ENCODE measurements around the gene GAS6.

- no peak for TF ChIP-seq EZH2 (IDR thresholded peaks at IDR 0.05)
- TF ChIP-seq, protein P1, sequence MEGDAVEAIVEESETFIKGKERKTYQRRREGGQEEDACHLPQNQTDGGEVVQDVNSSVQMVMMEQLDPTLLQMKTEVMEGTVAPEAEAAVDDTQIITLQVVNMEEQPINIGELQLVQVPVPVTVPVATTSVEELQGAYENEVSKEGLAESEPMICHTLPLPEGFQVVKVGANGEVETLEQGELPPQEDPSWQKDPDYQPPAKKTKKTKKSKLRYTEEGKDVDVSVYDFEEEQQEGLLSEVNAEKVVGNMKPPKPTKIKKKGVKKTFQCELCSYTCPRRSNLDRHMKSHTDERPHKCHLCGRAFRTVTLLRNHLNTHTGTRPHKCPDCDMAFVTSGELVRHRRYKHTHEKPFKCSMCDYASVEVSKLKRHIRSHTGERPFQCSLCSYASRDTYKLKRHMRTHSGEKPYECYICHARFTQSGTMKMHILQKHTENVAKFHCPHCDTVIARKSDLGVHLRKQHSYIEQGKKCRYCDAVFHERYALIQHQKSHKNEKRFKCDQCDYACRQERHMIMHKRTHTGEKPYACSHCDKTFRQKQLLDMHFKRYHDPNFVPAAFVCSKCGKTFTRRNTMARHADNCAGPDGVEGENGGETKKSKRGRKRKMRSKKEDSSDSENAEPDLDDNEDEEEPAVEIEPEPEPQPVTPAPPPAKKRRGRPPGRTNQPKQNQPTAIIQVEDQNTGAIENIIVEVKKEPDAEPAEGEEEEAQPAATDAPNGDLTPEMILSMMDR (IDR thresholded peaks at IDR 0.05 in 2 of 3, conservative IDR thresholded peaks at IDR 0.05 in 1 of 3; ENCODE audit: borderline replicate concordance in 1 of 3, insufficient read depth in 1 of 3, low read depth in 2 of 3, low read length in 2 of 3): no peak
- TF ChIP-seq POLR2A (IDR thresholded peaks at IDR 0.05; ENCODE audit: borderline replicate concordance, extremely low read depth, insufficient read depth, insufficient read length): no peak
- TF ChIP-seq, protein P2, sequence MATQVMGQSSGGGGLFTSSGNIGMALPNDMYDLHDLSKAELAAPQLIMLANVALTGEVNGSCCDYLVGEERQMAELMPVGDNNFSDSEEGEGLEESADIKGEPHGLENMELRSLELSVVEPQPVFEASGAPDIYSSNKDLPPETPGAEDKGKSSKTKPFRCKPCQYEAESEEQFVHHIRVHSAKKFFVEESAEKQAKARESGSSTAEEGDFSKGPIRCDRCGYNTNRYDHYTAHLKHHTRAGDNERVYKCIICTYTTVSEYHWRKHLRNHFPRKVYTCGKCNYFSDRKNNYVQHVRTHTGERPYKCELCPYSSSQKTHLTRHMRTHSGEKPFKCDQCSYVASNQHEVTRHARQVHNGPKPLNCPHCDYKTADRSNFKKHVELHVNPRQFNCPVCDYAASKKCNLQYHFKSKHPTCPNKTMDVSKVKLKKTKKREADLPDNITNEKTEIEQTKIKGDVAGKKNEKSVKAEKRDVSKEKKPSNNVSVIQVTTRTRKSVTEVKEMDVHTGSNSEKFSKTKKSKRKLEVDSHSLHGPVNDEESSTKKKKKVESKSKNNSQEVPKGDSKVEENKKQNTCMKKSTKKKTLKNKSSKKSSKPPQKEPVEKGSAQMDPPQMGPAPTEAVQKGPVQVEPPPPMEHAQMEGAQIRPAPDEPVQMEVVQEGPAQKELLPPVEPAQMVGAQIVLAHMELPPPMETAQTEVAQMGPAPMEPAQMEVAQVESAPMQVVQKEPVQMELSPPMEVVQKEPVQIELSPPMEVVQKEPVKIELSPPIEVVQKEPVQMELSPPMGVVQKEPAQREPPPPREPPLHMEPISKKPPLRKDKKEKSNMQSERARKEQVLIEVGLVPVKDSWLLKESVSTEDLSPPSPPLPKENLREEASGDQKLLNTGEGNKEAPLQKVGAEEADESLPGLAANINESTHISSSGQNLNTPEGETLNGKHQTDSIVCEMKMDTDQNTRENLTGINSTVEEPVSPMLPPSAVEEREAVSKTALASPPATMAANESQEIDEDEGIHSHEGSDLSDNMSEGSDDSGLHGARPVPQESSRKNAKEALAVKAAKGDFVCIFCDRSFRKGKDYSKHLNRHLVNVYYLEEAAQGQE (IDR thresholded peaks at IDR 0.05; ENCODE audit: low read depth): no peak
- no peak for TF ChIP-seq SP1 (IDR thresholded peaks at IDR 0.05; ENCODE audit: low read depth)
- no peak for TF ChIP-seq POLR2AphosphoS5 (IDR thresholded peaks at IDR 0.05; ENCODE audit: low read depth, low read length)
These were observed 44.5 kb downstream of the GAS6 start for GRCh38 chr13:113819341-113819730.

Measured in HCT116 (cell line).